B cell (primary cell): ENCODE results near the gene ULBP2. TPM values are rescaled to one million over a fixed set of nuclear protein-coding genes. Genes with fewer than 3 reads are reported as not detected.

Experiments
- ATAC-seq: fragments of 200-7000 bp; cut with Tn5 transposase; one replicate; pipeline ENCODE4 v1.10.0; 2021; ENCODE audit warnings: low read depth, mild to moderate bottlenecking, moderate number of reproducible peaks, moderate library complexity
- CTCF ChIA-PET: fragments of 350-600 bp; sonication (Branson Sonifier 250); formaldehyde crosslinking; loops from one replicate; lab custom pipeline; 2021; ENCODE audit warnings: antibody characterized with exemption, inconsistent platforms; lab: Charles Lee
- POLR2A ChIA-PET: fragments of 350-600 bp; sonication (Branson Sonifier 250); formaldehyde crosslinking; loops from one replicate; lab custom pipeline; 2021; ENCODE audit warnings: antibody characterized with exemption; lab: Charles Lee
- DNase-seq: peaks from one replicate; pipeline ENCODE4 v3.0.0; 2013
- H2AFZ ChIP-seq: 2 replicates; pipeline ENCODE4 v1.6.1; 2012; ENCODE audit warnings: mild to moderate bottlenecking, low read depth, low read length; ENCODE audit not compliant: insufficient read depth, poor library complexity, severe bottlenecking
- H3K27ac ChIP-seq, 2 donors: 1 replicate in 1 of 2; 2 replicates in 1 of 2; pipeline ENCODE4 v1.5.1; 2012 to 2013; ENCODE audit warnings: low read length in 2 of 2, mild to moderate bottlenecking in 2 of 2, moderate library complexity in 1 of 2
- H3K27me3 ChIP-seq, 4 experiments: fragments of 200-600 bp in 1 of 4; sonication (generic) in 1 of 4; replicated peaks in 1 of 4; 1 replicate in 2 of 4; 2 replicates in 2 of 4; pipeline versions ENCODE4 v1.6.1 to v1.7.0; 2013 to 2016; ENCODE audit warnings: low read length in 3 of 4, mild to moderate bottlenecking in 2 of 4, mixed read lengths in 1 of 4, moderate library complexity in 1 of 4; ENCODE audit not compliant: insufficient read depth in 4 of 4, control insufficient read depth in 3 of 4; ENCODE audit errors: control extremely low read depth in 1 of 4
- H3K36me3 ChIP-seq, 2 experiments: replicated peaks in 1 of 2; 1 replicate in 1 of 2; 2 replicates in 1 of 2; pipeline versions ENCODE4 v1.6.1 to v1.7.1; 2013; ENCODE audit warnings: low read length in 1 of 2; ENCODE audit not compliant: insufficient read depth in 2 of 2, control insufficient read depth in 1 of 2; ENCODE audit errors: control extremely low read depth in 1 of 2, extremely low read depth in 1 of 2
- H3K4me1 ChIP-seq, 2 donors: fragments of 200-600 bp in 1 of 2; sonication (generic) in 1 of 2; 1 replicate in 1 of 2; 2 replicates in 1 of 2; pipeline versions ENCODE4 v1.5.1 to v1.6.1; 2013 to 2017; ENCODE audit warnings: low read length in 2 of 2; ENCODE audit not compliant: control insufficient read depth in 2 of 2, insufficient read depth in 2 of 2
- H3K4me2 ChIP-seq: replicated peaks from 2 replicates; pipeline ENCODE3; 2012; ENCODE audit warnings: mild to moderate bottlenecking, low read depth, low read length; ENCODE audit not compliant: poor library complexity, severe bottlenecking
- H3K4me3 ChIP-seq, 5 experiments: fragments of 200-600 bp in 1 of 5; sonication (generic) in 1 of 5; 1 replicate in 3 of 5; 2 replicates in 2 of 5; pipeline versions ENCODE4 v1.5.1 to v1.7.0; 2011 to 2016; ENCODE audit warnings: low read length in 4 of 5, mild to moderate bottlenecking in 4 of 5, low read depth in 2 of 5, control low read depth in 1 of 5, moderate library complexity in 1 of 5; ENCODE audit not compliant: insufficient read depth in 1 of 5; ENCODE audit errors: control extremely low read depth in 1 of 5, extremely low read depth in 1 of 5
- H3K79me2 ChIP-seq: fragments of 200-600 bp; sonication (generic); one replicate; pipeline ENCODE4 v1.6.0; 2016; ENCODE audit warnings: low read length; ENCODE audit not compliant: control insufficient read depth, insufficient read depth
- H3K9ac ChIP-seq: fragments of 200-600 bp; sonication (generic); 2 replicates; pipeline ENCODE4 v1.6.1; 2017; ENCODE audit warnings: mild to moderate bottlenecking, low read length, moderate library complexity
- H3K9me3 ChIP-seq, 3 donors: one replicate each; pipeline versions ENCODE4 v1.6.1 to v1.7.1; 2013; ENCODE audit warnings: low read length in 2 of 3; ENCODE audit not compliant: control insufficient read depth in 2 of 3, insufficient read depth in 1 of 3; ENCODE audit errors: control extremely low read depth in 1 of 3
- H4K20me1 ChIP-seq: 2 replicates; pipeline ENCODE4 v1.6.0; 2012; ENCODE audit warnings: mild to moderate bottlenecking, low read length; ENCODE audit not compliant: insufficient read depth, control insufficient read depth, poor library complexity, severe bottlenecking
- H3K27ac Mint-ChIP-seq: one replicate; pipeline ENCODE4 v1.8.0; 2021; ENCODE audit warnings: mixed read lengths
- H3K27me3 Mint-ChIP-seq: one replicate; pipeline ENCODE4 v1.8.0; 2021; ENCODE audit warnings: mixed read lengths
- H3K4me1 Mint-ChIP-seq: one replicate; pipeline ENCODE4 v1.8.0; 2021; ENCODE audit warnings: mixed read lengths
- H3K4me3 Mint-ChIP-seq: one replicate; pipeline ENCODE4 v1.8.0; 2021; ENCODE audit warnings: mixed read lengths
- H3K9me3 Mint-ChIP-seq: one replicate; pipeline ENCODE4 v1.8.0; 2022; ENCODE audit warnings: mixed read lengths; ENCODE audit not compliant: insufficient read depth
- EZH2 ChIP-seq: IDR thresholded peaks from 2 replicates; pipeline ENCODE4 v1.6.1; 2012; ENCODE audit warnings: borderline replicate concordance, low read depth, mild to moderate bottlenecking, moderate library complexity, low read length; ENCODE audit not compliant: insufficient read depth, poor library complexity, severe bottlenecking
- WGBS: methylation state at CpG from one replicate; pipeline ENCODE4 v1.1.5; 2013; ENCODE audit warnings: missing lambda C conversion rate; ENCODE audit not compliant: insufficient coverage; 5-methylcytosine and 5-hydroxymethylcytosine counted together
- intact Hi-C: fragments of 100-400 bp; cut with micrococcal nuclease; formaldehyde crosslinking; loops from one replicate; pipeline ENCODE4 v1.10.0; 2022
- polyA plus RNA-seq: library from polyadenylated mRNA; depleted of rRNA; stranded (reverse); fragments of >200 nt; gene quantifications from 2 replicates; pipeline ENCODE4 v1.2.3, GENCODE V29; 2012
- total RNA-seq, 2 donors: library from RNA; stranded (reverse); fragments of 120-200 nt in 1 of 2; gene quantifications; 1 replicate in 1 of 2; 2 replicates in 1 of 2; pipeline versions ENCODE4 v1.2.3 to v1.2.4, GENCODE V29; 2013 to 2022
- TF ChIP-seq, protein P1 (sequence below): fragments of 200-600 bp; IDR thresholded peaks from one replicate; pipeline ENCODE4 v1.8.0; 2022; ENCODE audit warnings: antibody characterized with exemption, mild to moderate bottlenecking

The ULBP2 gene
- total and polyA plus RNA-seq, 2 donors (not counting 1 experiment from before 2014, with no cell fraction given): 0.31 TPM; not detected in 1

DNA sequence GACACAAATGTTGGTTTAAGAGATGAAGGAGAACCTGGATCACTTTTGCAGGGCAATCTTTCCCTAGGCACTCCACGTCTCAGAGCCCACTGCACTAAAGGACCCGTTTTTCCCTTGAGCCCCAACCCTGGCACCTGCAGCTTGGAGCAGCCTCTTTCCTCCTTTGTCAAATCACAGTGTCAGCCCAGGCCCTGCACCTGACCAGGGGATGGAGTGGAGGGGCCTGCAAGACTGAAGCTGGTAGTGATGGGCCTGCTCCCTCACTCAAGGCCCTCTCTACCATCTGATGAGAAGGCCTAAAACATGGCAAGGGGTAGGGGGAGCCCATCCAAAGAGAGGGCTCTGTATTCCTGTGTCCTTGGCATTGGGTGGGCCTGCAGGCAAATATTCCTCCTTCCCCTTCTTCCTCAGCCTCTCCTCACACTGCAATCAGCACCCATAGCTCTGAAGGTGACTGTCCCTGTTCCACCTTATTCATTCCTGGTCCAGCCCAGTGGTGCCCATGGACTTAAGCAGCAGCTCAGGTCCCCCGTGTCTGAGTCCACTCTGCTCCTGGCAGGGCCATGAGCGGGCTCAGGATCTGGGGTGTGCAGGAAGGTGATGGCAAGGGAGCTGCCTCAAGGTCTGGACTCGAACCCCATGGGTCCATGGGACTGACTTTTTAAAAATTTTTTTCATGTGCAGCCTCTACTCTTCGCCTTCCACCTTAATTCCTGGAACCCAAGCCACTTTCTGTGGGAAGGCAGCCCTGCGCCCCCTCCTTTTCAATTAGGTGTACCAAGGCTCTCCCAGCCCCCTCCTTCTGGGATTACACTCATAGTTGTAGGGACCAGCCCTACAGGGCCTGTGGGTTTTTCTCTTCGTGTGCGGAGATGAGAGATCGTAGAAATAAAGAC, 25.6 kb upstream of the ULBP2 start:
- no peak overlapping the region for H2AFZ ChIP-seq
- no peaks in the 10 kb centered on the region for H3K9me3 Mint-ChIP-seq

DNA sequence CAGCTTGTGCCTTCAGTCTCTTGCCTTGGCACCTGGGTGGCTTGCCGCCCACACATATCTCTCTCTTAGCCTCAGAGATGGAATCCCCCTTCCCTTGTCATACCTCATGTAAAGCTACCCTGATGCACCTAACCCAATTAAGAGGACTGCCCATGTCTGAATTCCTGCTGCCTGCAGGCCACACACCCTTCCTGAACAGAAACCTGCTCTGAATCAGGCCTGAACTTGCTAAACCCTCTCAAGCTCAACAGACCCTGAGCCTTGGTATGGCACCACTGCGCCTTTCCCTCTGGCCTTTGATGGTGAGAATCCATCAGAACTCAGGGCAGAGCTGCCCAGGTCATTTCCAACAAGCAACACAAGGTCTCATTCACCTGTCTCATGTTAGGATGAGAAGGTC, 24.1 kb upstream of the ULBP2 start:
- POLR2A ChIA-PET: no interaction called here
- Mint-ChIP-seq H3K4me1 (peaks cover 7% of the 10 kb centered on the region), H3K27ac (no peak overlapping the region), H3K4me3 (no peak overlapping the region), H3K27me3 (peaks cover 59% of the 10 kb centered on the region), H3K9me3 (no peaks in the 10 kb centered on the region)
- DNase-seq (no peak), ATAC-seq (no peak)
- CTCF ChIA-PET: no interaction called here
- Histone ChIP-seq H4K20me1 (no peaks in the 10 kb centered on the region), H3K27me3 (peaks cover 0 to 41% (median 7%) of the 10 kb centered on the region in 4 experiments), H3K4me3 (no peak overlapping the region), H2AFZ (no peak overlapping the region), H3K4me1 (peaks cover 4 to 5% of the 10 kb centered on the region in 2 donors), H3K27ac (no peak overlapping the region), H3K79me2 (no peaks in the 10 kb centered on the region), H3K4me2 (no peak overlapping the region), H3K36me3 (no peaks in the 10 kb centered on the region), H3K9ac (no peak overlapping the region), H3K9me3 (peaks cover 0 to 10% (median 0%) of the 10 kb centered on the region in 3 donors)
- TF ChIP-seq EZH2: no peak
- TF ChIP-seq, protein P1, sequence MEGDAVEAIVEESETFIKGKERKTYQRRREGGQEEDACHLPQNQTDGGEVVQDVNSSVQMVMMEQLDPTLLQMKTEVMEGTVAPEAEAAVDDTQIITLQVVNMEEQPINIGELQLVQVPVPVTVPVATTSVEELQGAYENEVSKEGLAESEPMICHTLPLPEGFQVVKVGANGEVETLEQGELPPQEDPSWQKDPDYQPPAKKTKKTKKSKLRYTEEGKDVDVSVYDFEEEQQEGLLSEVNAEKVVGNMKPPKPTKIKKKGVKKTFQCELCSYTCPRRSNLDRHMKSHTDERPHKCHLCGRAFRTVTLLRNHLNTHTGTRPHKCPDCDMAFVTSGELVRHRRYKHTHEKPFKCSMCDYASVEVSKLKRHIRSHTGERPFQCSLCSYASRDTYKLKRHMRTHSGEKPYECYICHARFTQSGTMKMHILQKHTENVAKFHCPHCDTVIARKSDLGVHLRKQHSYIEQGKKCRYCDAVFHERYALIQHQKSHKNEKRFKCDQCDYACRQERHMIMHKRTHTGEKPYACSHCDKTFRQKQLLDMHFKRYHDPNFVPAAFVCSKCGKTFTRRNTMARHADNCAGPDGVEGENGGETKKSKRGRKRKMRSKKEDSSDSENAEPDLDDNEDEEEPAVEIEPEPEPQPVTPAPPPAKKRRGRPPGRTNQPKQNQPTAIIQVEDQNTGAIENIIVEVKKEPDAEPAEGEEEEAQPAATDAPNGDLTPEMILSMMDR: no peak
- intact Hi-C loops: no loop called here
- 100% methylated on average over 1 of the region's 2 CpGs for WGBS

More for the DNA sequence above, 25.6 kb upstream of the ULBP2 start:
- Histone ChIP-seq H3K9me3 (no peaks in the 10 kb centered on the region), H3K79me2 (no peaks in the 10 kb centered on the region), H3K27me3 (peaks cover 0 to 27% (median 0%) of the 10 kb centered on the region in 4 experiments), H3K4me2 (no peak overlapping the region), H3K36me3 (no peaks in the 10 kb centered on the region), H3K9ac (no peak overlapping the region), H4K20me1 (no peaks in the 10 kb centered on the region), H3K4me1 (no peaks in the 10 kb centered on the region), H3K4me3 (no peak overlapping the region), H3K27ac (no peak overlapping the region)
- TF ChIP-seq, protein P1: no peak
- TF ChIP-seq EZH2: no peak
- no peaks in the 10 kb centered on the region for H3K4me1 Mint-ChIP-seq
- ATAC-seq: no peak
- H3K4me3 Mint-ChIP-seq: no peak overlapping the region
- intact Hi-C loops: no loop called here
- no peak overlapping the region for H3K27ac Mint-ChIP-seq
- DNase-seq: no peak
- WGBS: 90% methylated on average over 8 of the region's 10 CpGs
- POLR2A ChIA-PET: no interaction called here
- peaks cover 53% of the 10 kb centered on the region for H3K27me3 Mint-ChIP-seq
- CTCF ChIA-PET: no interaction called here
